Lower lobe of right lung (tissue), 2 donors: ENCODE measurements around the gene CAPN13. TPM values are rescaled to one million over a fixed set of nuclear protein-coding genes. Genes with fewer than 3 reads are reported as not detected.

Experiments used
- ATAC-seq, 2 donors: fragments of 200-7000 bp; cut with Tn5 transposase; one replicate each; pipeline ENCODE4 v1.9.1; 2020 to 2022; ENCODE audit warnings: mild to moderate bottlenecking in 2 of 2, moderate library complexity in 2 of 2
- DNase-seq: peaks from one replicate; pipeline ENCODE4 v3.0.0-alpha.2; 2020
- H3K27ac ChIP-seq: fragments of 200-600 bp; one replicate; pipeline ENCODE4 v1.8.0; 2022
- H3K27me3 ChIP-seq: fragments of 200-600 bp; one replicate; pipeline ENCODE4 v1.8.0; 2022; ENCODE audit warnings: low read depth
- H3K36me3 ChIP-seq: fragments of 200-600 bp; one replicate; pipeline ENCODE4 v1.8.0; 2022; ENCODE audit warnings: mild to moderate bottlenecking
- H3K4me1 ChIP-seq: fragments of 200-600 bp; one replicate; pipeline ENCODE4 v1.8.0; 2022
- H3K4me3 ChIP-seq: fragments of 200-600 bp; one replicate; pipeline ENCODE4 v1.8.0; 2022; ENCODE audit warnings: mild to moderate bottlenecking
- H3K9me3 ChIP-seq: fragments of 200-600 bp; one replicate; pipeline ENCODE4 v1.8.0; 2022
- CTCF ChIP-seq: fragments of 200-600 bp; IDR thresholded peaks from one replicate; pipeline ENCODE4 v1.8.0; 2022; ENCODE audit warnings: antibody characterized with exemption, mild to moderate bottlenecking
- intact Hi-C: fragments of 100-400 bp; cut with DNase I; formaldehyde crosslinking; loops from one replicate; pipeline ENCODE4 v1.11.0; 2022
- total RNA-seq: library from RNA; stranded (reverse); fragmentation: NEBNext Ultra II Directional; extraction: Animal tissue kit (Norgen Biotek cat#: 25700); gene quantifications from one replicate; pipeline ENCODE4 v1.2.1, GENCODE V29; 2021
- donor health status: DM: no; HTN: yes; CAD: no; lungs with severe emphysema.

The CAPN13 gene
- total RNA-seq, 1 donor from 2014 or later, result 23.0 TPM

- Histone ChIP-seq H3K27me3 (no peaks in the 10 kb centered on the region), H3K9me3 (no peaks in the 10 kb centered on the region), H3K4me3 (no peak overlapping the region), H3K4me1 (peaks cover 5% of the 10 kb centered on the region), H3K27ac (no peak overlapping the region), H3K36me3 (no peaks in the 10 kb centered on the region)
- DNase-seq (no peak), ATAC-seq (no peak)
- no peak for TF ChIP-seq CTCF
- intact Hi-C loops, result no loop called here
These were observed 1.4 kb upstream of the CAPN13 start for GRCh38 chr2:30808695-30809094.

GRCh38 chr2:30803281-30803680 lies 4.0 kb downstream of the CAPN13 start:
- H3K27ac ChIP-seq, result no peak overlapping the region
- H3K4me1 ChIP-seq, result peaks cover 14% of the 10 kb centered on the region
- H3K36me3 ChIP-seq, result no peaks in the 10 kb centered on the region
- H3K27me3 ChIP-seq, result no peaks in the 10 kb centered on the region
- no peak for TF ChIP-seq CTCF
- DNase-seq, result no peak
- intact Hi-C loops, result no loop called here
- ATAC-seq, result no peak
- no peak overlapping the region for H3K4me3 ChIP-seq
- H3K9me3 ChIP-seq, result no peaks in the 10 kb centered on the region

- no peaks in the 10 kb centered on the region for H3K36me3 ChIP-seq
- no peak overlapping the region for H3K4me3 ChIP-seq
- TF ChIP-seq CTCF, result no peak
- H3K9me3 ChIP-seq, result no peaks in the 10 kb centered on the region
- intact Hi-C loops, result no loop called here
- peaks cover 11% of the 10 kb centered on the region for H3K4me1 ChIP-seq
- no peak overlapping the region for H3K27ac ChIP-seq
- no peaks in the 10 kb centered on the region for H3K27me3 ChIP-seq
- DNase-seq (no peak), ATAC-seq (no peak)
These were observed 4.6 kb downstream of the CAPN13 start for GRCh38 chr2:30802611-30803010.

GRCh38 chr2:30801821-30802455 lies 5.3 kb downstream of the CAPN13 start:
- intact Hi-C loops, result no loop called here
- no peak overlapping the region for H3K4me3 ChIP-seq
- H3K36me3 ChIP-seq, result no peaks in the 10 kb centered on the region
- no peak for DNase-seq
- no peak for ATAC-seq
- peaks cover 8% of the 10 kb centered on the region for H3K4me1 ChIP-seq
- H3K27ac ChIP-seq, result no peak overlapping the region
- H3K9me3 ChIP-seq, result no peaks in the 10 kb centered on the region
- TF ChIP-seq CTCF, result no peak
- H3K27me3 ChIP-seq, result no peaks in the 10 kb centered on the region

GRCh38 chr2:30800159-30800558 lies 7.1 kb downstream of the CAPN13 start:
- Histone ChIP-seq H3K4me3 (no peak overlapping the region), H3K36me3 (no peaks in the 10 kb centered on the region), H3K27ac (no peak overlapping the region), H3K9me3 (no peaks in the 10 kb centered on the region), H3K4me1 (peaks cover 8% of the 10 kb centered on the region), H3K27me3 (no peaks in the 10 kb centered on the region)
- intact Hi-C loops, result no loop called here
- no peak for DNase-seq
- TF ChIP-seq CTCF, result no peak
- no peak for ATAC-seq
